Endometrial microvascular endothelial cells (primary cell): ENCODE measurements around the gene FUNDC2. TPM values are rescaled to one million over a fixed set of nuclear protein-coding genes. Genes with fewer than 3 reads are reported as not detected.
"Not testable (repeated sequence)": the region's sequence is repeated elsewhere in the genome, so short reads cannot be mapped to it uniquely, and the experiment has no call there.

Experiments used
- in situ Hi-C: cut with HindIII; loops from 2 replicates; pipeline ENCODE4 v1.10.0; 2017; ENCODE audit warnings: low sequenced_read_pairs, low pct_unique_long_range_greater_than_20kb; ENCODE audit errors: inconsistent ontology term
- total RNA-seq: library from RNA; depleted of rRNA; stranded (reverse); fragments of >200 nt; gene quantifications from one replicate; pipeline ENCODE4 v1.2.3, GENCODE V29; 2015; ENCODE audit errors: inconsistent ontology term

FUNDC2 gene, protein sequence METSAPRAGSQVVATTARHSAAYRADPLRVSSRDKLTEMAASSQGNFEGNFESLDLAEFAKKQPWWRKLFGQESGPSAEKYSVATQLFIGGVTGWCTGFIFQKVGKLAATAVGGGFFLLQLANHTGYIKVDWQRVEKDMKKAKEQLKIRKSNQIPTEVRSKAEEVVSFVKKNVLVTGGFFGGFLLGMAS
- 41.6 TPM for total RNA-seq

DNA sequence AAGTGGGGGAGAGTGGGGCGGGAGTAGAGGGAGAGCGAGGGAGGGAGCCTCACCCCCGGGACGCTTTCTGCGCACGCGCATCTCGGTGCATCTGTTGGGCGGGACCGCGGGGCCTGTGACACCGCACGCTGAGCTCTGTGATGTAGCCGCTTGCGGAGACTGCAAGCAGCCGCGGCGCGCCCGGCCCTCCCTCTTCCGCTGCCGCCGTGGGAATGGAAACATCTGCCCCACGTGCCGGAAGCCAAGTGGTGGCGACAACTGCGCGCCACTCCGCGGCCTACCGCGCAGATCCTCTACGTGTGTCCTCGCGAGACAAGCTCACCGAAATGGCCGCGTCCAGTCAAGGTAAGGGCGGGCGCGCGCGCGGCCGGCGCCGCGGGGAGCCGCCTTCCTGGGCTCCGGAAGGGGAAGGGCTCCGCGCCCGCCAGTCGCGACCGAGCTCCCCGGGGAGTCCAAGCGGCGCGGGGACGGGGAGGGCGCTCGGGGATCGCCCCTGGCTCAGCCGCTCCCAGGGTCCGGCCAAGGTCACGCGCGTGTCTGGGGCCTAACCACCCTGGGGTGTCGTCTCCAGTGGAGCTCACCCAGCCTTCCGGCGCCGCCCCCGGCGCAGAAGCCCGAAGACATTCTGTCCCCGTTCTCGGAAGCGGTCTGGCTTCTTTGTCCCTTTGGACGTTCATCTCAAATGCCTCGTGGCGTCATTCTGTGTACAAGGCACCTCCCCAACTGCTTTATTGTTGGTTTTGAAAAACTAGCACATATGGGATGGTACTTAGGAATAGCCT lies at the start of gene FUNDC2:
TSS of gene FUNDC2 (plus strand) at position 118 of the 782 bp plus-strand sequence. CDS start at position 213, 95 bp downstream.
- in situ Hi-C loops: no loop called here

DNA sequence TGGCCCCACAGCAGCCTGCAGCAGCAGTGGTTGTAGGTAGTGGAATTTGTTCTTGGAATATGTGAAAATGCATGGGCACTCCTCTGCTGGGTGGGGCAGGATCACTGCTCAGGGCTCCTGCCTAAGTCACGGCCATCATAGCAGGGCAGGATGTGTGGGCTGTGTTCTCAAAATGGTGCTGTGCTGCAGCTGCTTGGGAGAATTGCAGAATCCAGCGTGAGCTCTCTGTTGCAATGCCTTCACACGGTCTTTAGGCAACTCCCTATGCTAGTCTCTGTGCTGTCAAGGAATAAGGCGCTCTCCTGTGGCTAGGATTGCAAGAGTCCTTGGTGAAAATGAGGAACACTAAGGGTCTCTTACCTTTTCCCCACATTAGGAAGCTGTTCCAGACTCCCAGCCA lies 47.0 kb upstream of the FUNDC2 start:
- in situ Hi-C loops: no loop called here

DNA sequence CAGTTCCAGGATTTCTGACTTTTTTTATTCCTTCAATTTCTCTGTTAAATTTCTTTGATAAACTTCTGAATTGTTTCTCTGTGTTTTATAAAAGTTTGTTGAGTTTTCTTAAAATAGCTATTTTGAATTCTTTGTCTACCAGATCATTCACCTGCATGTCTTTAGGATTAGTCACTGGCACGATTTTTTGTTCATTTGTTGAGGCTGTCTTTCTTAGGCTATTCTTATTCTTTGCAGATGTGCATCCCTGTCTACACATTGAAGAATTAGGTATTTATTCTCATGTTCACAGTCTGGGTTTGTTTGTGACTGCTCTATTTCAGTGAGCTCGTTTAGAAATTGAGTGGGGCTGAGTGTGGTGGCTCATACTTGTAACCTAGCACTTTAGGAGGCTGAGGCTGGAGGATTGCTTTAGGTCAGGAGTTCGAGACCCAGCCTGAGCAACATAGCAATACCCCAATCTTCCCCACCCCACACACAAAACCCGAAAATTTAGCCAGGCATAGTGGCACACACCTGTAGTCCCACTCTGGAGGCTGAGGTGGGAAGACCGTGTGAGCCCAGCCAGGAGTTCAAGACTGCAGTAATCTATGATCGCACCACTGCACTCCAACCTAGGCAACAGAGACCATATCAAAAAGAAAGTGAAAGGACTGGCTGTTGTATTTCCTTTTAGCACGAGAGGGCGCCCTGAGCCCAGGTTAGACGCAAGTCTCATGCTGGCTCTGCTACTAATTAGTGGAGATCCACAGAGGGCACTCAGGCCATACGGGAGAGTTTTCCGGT lies 46.1 kb upstream of the FUNDC2 start:
- in situ Hi-C loops: no loop called here

DNA sequence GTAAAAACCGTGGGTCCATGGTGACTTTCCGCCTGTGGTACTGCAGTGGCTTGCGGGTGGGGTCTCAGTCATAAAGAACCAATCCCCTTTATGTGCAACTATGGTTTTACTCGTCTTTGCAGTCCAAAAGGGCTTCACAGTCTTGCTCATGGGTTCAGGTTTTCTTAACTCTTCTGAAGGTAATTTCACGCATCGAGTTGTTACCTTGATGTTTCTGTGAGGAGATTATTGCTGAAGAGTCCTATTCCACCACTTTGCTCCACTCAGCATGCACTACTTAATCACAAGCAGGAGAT lies 45.6 kb upstream of the FUNDC2 start:
- in situ Hi-C loops: no loop called here

- in situ Hi-C loops: no loop called here
These were observed 39.6 kb upstream of the FUNDC2 start for GRCh38 chrX:154986826-154987575.

- in situ Hi-C loops: no loop called here
These were observed 38.7 kb upstream of the FUNDC2 start for GRCh38 chrX:154987940-154988339.

- in situ Hi-C loops: no loop called here
These were observed 37.9 kb upstream of the FUNDC2 start for GRCh38 chrX:154988719-154989118.

DNA sequence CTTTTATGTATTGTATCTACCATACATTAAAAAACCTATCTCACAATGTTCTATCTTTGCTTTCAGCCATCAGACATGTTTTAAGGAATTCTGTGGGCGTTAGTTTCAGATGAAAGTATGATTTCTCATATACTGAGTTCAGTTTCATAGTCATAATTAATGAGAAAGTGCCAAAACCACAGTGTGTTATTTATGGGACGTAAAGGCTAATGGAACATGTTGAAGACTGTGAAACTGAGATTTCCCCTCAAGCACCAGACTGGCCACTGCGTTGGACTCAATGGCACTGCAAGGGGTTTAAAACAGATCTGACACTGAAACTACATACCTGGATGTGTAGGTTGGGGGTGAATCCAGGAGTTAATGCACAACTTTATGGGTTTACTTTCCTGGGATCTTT lies 36.1 kb upstream of the FUNDC2 start:
- in situ Hi-C loops: no loop called here

GRCh38 chrX:154991039-154991438 lies 35.6 kb upstream of the FUNDC2 start:
- in situ Hi-C loops: no loop called here

DNA sequence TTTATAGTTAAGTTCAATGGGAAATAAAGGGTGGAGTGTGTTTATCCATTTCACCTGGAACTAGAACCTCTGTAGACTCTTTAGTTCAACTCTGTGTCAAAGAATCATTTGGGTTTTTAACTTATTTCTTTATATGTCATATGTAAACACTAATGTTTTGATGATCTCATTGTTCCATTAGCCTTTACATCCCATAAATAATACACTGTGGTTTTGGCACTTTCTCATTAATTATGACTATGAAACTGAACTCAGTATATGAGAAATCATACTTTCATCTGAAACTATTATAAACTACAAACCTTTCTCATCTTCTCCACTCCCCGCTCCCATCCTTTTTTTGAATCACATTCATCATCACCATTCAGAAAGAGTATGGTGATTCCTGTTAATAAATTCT lies 35.2 kb upstream of the FUNDC2 start:
- in situ Hi-C loops: no loop called here

DNA sequence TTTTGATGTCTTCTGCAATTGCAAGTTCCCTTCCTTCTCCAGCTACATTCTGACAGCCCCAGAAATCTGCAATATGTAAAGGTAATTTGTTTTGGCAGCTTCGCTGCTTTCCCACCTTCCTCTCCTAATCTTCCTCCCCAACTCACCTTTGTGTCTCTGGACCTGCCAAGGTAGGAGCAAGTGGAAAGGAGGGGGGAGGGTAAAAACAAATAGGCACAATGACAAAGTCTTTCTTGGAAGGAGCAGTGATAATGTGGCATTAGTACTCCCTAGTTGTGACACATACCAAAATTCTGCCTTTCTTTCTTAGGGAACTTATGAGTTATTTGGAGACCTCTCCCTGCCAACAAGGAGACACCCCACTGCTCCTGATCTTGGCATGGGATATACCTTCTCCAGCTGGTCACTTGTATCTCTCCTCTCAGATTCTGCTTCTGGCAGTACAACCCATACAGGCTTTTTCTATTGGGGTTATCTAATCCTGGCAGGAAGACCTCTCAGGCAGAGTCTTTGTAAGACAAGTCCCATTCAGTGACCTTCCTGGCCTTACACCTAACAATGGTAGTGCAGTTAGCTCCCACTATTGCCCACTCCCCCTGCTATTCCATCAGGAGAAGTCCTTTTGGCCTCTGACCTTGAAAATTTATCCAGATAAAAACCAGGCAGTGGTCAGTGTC lies 28.3 kb upstream of the FUNDC2 start:
- in situ Hi-C loops: no loop called here

DNA sequence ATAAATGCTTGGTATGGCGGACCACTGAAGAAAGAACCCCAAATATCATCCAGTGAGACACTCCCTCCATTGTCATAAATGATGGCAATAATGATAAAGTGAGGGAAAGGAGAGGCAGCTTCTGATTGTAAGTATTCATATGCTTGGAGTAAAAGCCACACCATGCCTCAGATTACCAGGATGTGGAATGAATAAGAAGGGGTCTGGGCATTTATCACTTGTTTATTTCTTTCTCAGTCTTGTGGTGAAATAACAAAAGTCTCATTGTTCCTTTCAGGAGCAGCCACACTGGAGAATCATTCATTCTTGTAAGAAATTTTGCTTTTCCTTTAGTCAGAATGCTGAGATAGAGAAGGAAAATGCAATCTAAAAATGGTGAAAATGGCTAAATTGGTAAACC lies 25.8 kb upstream of the FUNDC2 start:
- in situ Hi-C loops: no loop called here

DNA sequence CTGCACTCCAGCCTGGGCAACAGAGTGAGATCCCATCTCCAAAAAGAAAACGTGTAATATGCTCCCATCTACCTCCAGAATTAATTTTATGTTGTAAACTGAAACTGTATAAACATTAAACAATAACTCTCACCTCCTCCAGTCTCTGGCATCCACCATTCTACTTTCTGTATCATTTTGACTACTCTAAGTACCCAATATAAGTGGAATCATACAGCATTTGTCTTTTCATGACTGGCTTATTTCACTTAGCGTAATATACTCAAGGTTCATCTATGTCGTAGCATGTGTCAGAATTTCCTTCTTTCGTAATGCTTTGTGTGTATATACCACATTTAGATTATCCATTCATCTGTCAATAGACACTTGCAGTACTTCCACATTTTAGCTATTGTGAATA lies 24.8 kb upstream of the FUNDC2 start:
- in situ Hi-C loops: no loop called here

DNA sequence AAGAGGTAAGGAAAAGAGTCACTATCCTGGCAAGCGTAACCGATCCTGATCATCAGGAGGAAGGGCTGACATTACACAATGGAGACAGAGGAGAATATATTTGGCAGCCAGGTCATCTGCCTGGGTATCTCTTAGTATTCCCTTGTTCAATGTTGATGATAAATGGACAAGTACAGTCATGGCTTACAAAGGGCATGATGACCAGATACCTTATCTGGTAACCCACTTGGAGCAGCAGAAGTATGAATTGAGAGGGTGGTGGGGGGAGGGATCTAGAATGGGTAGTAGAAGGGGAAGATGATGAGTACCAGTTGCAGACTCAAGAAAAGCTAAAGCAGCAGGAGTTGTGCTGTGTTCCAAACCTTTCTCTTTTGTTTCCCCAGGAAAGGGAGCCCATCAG lies 21.5 kb upstream of the FUNDC2 start:
- in situ Hi-C loops: no loop called here

DNA sequence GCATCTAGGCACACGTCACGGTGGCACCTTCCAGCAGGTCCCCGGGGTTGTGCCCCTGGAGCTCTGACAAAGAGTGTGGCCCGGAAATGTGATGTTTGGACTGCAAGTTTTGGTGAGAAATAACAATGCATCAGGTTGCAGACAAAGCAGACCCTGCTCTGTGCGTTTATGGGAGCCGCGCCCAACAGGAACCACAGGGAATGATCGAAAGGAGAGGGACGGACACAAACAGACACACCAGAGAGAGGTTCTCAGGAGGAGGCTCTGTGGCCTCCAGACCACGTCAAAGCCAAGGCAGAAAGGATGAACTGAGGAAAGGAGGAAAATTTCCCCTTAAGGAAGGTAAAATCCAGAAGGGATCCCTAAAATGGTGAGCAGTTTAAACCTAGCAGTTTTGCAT lies 20.3 kb upstream of the FUNDC2 start:
- in situ Hi-C loops: not testable (repeated sequence)

GRCh38 chrX:155006913-155007671 lies 19.6 kb upstream of the FUNDC2 start:
- in situ Hi-C loops: not testable (repeated sequence)

DNA sequence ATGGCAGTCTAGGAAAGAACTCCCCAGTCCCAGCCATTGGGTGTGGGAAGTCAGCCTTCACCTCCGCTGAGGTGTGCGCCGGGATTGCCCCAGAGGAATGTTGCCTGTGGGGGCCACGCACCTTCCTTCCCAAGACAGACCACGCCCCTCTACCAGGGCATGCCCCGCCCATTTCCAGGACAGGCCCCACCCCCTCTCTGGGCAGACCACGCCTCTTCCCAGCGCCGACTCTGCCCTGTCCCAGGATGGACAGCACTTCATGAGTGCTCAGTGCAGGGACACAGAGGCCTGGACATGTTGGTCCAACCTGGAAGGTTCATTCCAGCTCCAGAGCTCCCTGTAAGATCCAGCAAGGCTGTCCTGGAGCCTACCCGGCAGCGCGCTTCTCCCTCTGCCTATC lies 18.1 kb upstream of the FUNDC2 start:
- in situ Hi-C loops: not testable (repeated sequence)

DNA sequence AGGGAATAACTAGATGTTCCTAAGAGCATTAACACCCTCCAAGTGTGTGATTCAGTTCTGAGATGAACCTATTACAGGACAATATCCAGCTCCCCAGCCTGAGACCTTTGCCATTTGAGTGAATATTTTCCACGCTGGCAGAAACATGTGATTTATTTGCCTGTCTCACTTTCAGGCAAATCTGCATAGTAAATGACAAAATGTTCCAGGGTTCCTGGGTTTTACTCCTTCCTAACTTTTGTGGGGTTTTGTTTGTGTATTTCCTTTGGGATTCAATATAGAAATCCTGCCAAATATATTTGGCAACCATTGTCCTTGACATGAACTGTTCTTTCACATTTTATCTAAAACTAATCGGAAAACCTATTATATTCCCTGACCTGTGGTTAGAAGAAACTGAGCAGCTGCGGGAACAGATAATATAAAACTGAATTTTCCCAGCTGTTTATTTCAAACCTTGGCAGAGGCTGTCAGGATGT lies 16.6 kb upstream of the FUNDC2 start:
- in situ Hi-C loops: no loop called here
